Hepatocyte (in vitro differentiated cells): ENCODE data around the gene CDC42EP5. TPM values are rescaled to one million over a fixed set of nuclear protein-coding genes. Genes with fewer than 3 reads are reported as not detected.

Experiments
- DNase-seq: peaks from one replicate; pipeline ENCODE4 v3.0.0-alpha.2; 2016; ENCODE audit warnings: low spot score
- H2AFZ ChIP-seq: fragments of 200-600 bp; sonication (generic); 2 replicates; pipeline ENCODE4 v1.6.0; 2016; ENCODE audit warnings: antibody characterized with exemption, mild to moderate bottlenecking
- H3K27ac ChIP-seq: fragments of 200-600 bp; sonication (generic); 2 replicates; pipeline ENCODE4 v1.5.1; 2016; ENCODE audit warnings: mild to moderate bottlenecking
- H3K27me3 ChIP-seq: fragments of 200-600 bp; sonication (generic); 2 replicates; pipeline ENCODE4 v1.6.1; 2016
- H3K36me3 ChIP-seq: fragments of 200-600 bp; sonication (generic); replicated peaks from 2 replicates; pipeline ENCODE4 v1.5.1; 2016; ENCODE audit warnings: low read depth; ENCODE audit not compliant: insufficient read depth
- H3K4me1 ChIP-seq: fragments of 200-600 bp; sonication (generic); 2 replicates; pipeline ENCODE4 v1.5.1; 2016; ENCODE audit warnings: mild to moderate bottlenecking, moderate library complexity; ENCODE audit not compliant: insufficient read depth
- H3K4me2 ChIP-seq: fragments of 200-600 bp; sonication (generic); 2 replicates; pipeline ENCODE4 v1.6.0; 2016
- H3K4me3 ChIP-seq: fragments of 200-600 bp; sonication (generic); 2 replicates; pipeline ENCODE4 v1.5.1; 2016; ENCODE audit warnings: mild to moderate bottlenecking
- H3K79me2 ChIP-seq: fragments of 200-600 bp; sonication (generic); 2 replicates; pipeline ENCODE4 v1.6.0; 2017; ENCODE audit warnings: mild to moderate bottlenecking
- H3K9me2 ChIP-seq: fragments of 200-600 bp; sonication (generic); replicated peaks from 2 replicates; pipeline ENCODE4 v1.6.0; 2017; ENCODE audit warnings: mild to moderate bottlenecking; ENCODE audit not compliant: insufficient read depth
- H3K9me3 ChIP-seq: fragments of 200-600 bp; sonication (generic); 2 replicates; pipeline ENCODE4 v1.5.1; 2016; ENCODE audit warnings: low read depth, mild to moderate bottlenecking
- H4K20me1 ChIP-seq: fragments of 200-600 bp; sonication (generic); 2 replicates; pipeline ENCODE4 v1.6.0; 2016; ENCODE audit warnings: mild to moderate bottlenecking; ENCODE audit not compliant: insufficient read depth, poor library complexity, severe bottlenecking
- CTCF ChIP-seq: fragments of 200-600 bp; sonication (generic); IDR thresholded peaks from 2 replicates; pipeline ENCODE4 v1.5.1; 2016; ENCODE audit warnings: antibody characterized with exemption, mild to moderate bottlenecking; ENCODE audit not compliant: poor library complexity
- EZH2 ChIP-seq: fragments of 200-600 bp; sonication (generic); IDR thresholded peaks from 2 replicates; pipeline ENCODE4 v1.6.1; 2016; ENCODE audit warnings: antibody characterized with exemption, mild to moderate bottlenecking, borderline replicate concordance
- EZH2phosphoT487 ChIP-seq: fragments of 200-600 bp; sonication (generic); IDR thresholded peaks from one replicate; pipeline ENCODE4 v1.6.1; 2018; ENCODE audit warnings: antibody characterized with exemption, mild to moderate bottlenecking, low read depth, moderate library complexity; ENCODE audit not compliant: unreplicated experiment, severe bottlenecking
- WGBS: methylation state at CpG from one replicate; pipeline ENCODE4 v1.1.6; 2016; ENCODE audit warnings: low lambda C conversion rate; ENCODE audit errors: missing lambda C conversion rate; 5-methylcytosine and 5-hydroxymethylcytosine counted together
- polyA plus RNA-seq: library from polyadenylated mRNA; unstranded; fragments of >200 nt; fragmentation: Nextera tagmentation; extraction: Ambion mirVana; gene quantifications from 2 replicates; pipeline ENCODE4 v1.2.1, GENCODE V29; 2016
- total RNA-seq: library from RNA; depleted of rRNA; stranded (reverse); fragments of >200 nt; gene quantifications from 2 replicates; pipeline ENCODE4 v1.2.3, GENCODE V29; 2014

The CDC42EP5 gene
- total and polyA plus RNA-seq, 2 experiments from 2014 or later, result 46.8 to 71.2 TPM

GRCh38 chr19:54492568-54492967 is 19.5 kb upstream of the CDC42EP5 start:
- WGBS, result 85% methylated on average over 18 of the region's 18 CpGs
- no peak for DNase-seq
- Histone ChIP-seq H3K27ac (no peak overlapping the region), H3K9me2 (no peaks in the 10 kb centered on the region), H3K9me3 (no peaks in the 10 kb centered on the region), H2AFZ (no peak overlapping the region), H3K4me1 (no peaks in the 10 kb centered on the region), H3K4me2 (no peak overlapping the region), H3K27me3 (no peaks in the 10 kb centered on the region), H3K36me3 (no peaks in the 10 kb centered on the region), H3K79me2 (no peaks in the 10 kb centered on the region), H3K4me3 (no peak overlapping the region), H4K20me1 (no peaks in the 10 kb centered on the region)
- TF ChIP-seq CTCF, result no peak
- no peak for TF ChIP-seq EZH2
- TF ChIP-seq EZH2phosphoT487, result no peak

GRCh38 chr19:54489766-54490165 is 16.7 kb upstream of the CDC42EP5 start:
- no peaks in the 10 kb centered on the region for H3K4me1 ChIP-seq
- no peaks in the 10 kb centered on the region for H3K36me3 ChIP-seq
- no peak for TF ChIP-seq CTCF
- no peak for TF ChIP-seq EZH2
- TF ChIP-seq EZH2phosphoT487, result no peak
- H2AFZ ChIP-seq, result no peak overlapping the region
- no peak overlapping the region for H3K27ac ChIP-seq
- no peak for DNase-seq
- WGBS, result 81% methylated on average over 9 of the region's 9 CpGs
- no peaks in the 10 kb centered on the region for H3K9me3 ChIP-seq
- no peaks in the 10 kb centered on the region for H3K9me2 ChIP-seq
- H3K4me2 ChIP-seq, result no peak overlapping the region
- no peaks in the 10 kb centered on the region for H3K27me3 ChIP-seq
- H4K20me1 ChIP-seq, result no peaks in the 10 kb centered on the region
- H3K79me2 ChIP-seq, result no peaks in the 10 kb centered on the region
- no peak overlapping the region for H3K4me3 ChIP-seq

GRCh38 chr19:54489341-54489740 is 16.2 kb upstream of the CDC42EP5 start:
- no peaks in the 10 kb centered on the region for H3K4me1 ChIP-seq
- H3K27ac ChIP-seq, result no peak overlapping the region
- no peaks in the 10 kb centered on the region for H3K9me3 ChIP-seq
- no peak overlapping the region for H3K4me2 ChIP-seq
- no peak overlapping the region for H2AFZ ChIP-seq
- no peaks in the 10 kb centered on the region for H3K79me2 ChIP-seq
- no peaks in the 10 kb centered on the region for H3K9me2 ChIP-seq
- 74% methylated on average over 7 of the region's 7 CpGs for WGBS
- DNase-seq, result no peak
- no peak overlapping the region for H3K4me3 ChIP-seq
- TF ChIP-seq EZH2phosphoT487 (no peak), EZH2 (no peak), CTCF (no peak)
- no peaks in the 10 kb centered on the region for H3K36me3 ChIP-seq
- H4K20me1 ChIP-seq, result no peaks in the 10 kb centered on the region
- no peaks in the 10 kb centered on the region for H3K27me3 ChIP-seq

- Histone ChIP-seq H3K79me2 (no peaks in the 10 kb centered on the region), H3K27me3 (no peaks in the 10 kb centered on the region)
- 92% methylated on average over 5 of the region's 5 CpGs for WGBS
Measured at GRCh38 chr19:54485851-54486250, 12.8 kb upstream of the CDC42EP5 start.

More at GRCh38 chr19:54485851-54486250, 12.8 kb upstream of the CDC42EP5 start:
- no peak overlapping the region for H3K4me3 ChIP-seq
- H3K36me3 ChIP-seq, result no peaks in the 10 kb centered on the region
- no peaks in the 10 kb centered on the region for H3K9me3 ChIP-seq
- no peaks in the 10 kb centered on the region for H3K9me2 ChIP-seq
- no peaks in the 10 kb centered on the region for H4K20me1 ChIP-seq
- no peak for DNase-seq
- no peaks in the 10 kb centered on the region for H3K4me1 ChIP-seq
- no peak overlapping the region for H3K4me2 ChIP-seq
- no peak for TF ChIP-seq EZH2
- TF ChIP-seq EZH2phosphoT487, result no peak
- no peak for TF ChIP-seq CTCF
- no peak overlapping the region for H2AFZ ChIP-seq
- no peak overlapping the region for H3K27ac ChIP-seq
